Osteoblast (primary cell): ENCODE data around the gene OR4F6. TPM values are rescaled to one million over a fixed set of nuclear protein-coding genes. Genes with fewer than 3 reads are reported as not detected.
A peak's percentile ranks its signal among the peaks of the same experiment; 100 is the strongest.
"Not testable (repeated sequence)": the region's sequence is repeated elsewhere in the genome, so short reads cannot be mapped to it uniquely, and the experiment has no call there.

ENCODE experiments used
- DNase-seq: peaks from one replicate; pipeline ENCODE4 v3.0.0; 2011; ENCODE audit warnings: low spot score, mixed read lengths; ENCODE audit not compliant: insufficient read length; ENCODE audit errors: missing footprints
- H2AFZ ChIP-seq: 2 replicates; pipeline ENCODE4 v1.6.0; 2011; ENCODE audit warnings: mild to moderate bottlenecking, low read length
- H3K27ac ChIP-seq: 2 replicates; pipeline ENCODE4 v1.5.1; 2011; ENCODE audit warnings: mild to moderate bottlenecking, low read depth, low read length, moderate library complexity
- H3K27me3 ChIP-seq: 2 replicates; pipeline ENCODE4 v1.6.0; 2012; ENCODE audit warnings: mild to moderate bottlenecking, control low read depth, inconsistent platforms, low read length, moderate library complexity; ENCODE audit not compliant: insufficient read depth
- H3K36me3 ChIP-seq: 2 replicates; pipeline ENCODE4 v1.5.1; 2011; ENCODE audit warnings: mild to moderate bottlenecking, low read length, control low read depth, moderate library complexity; ENCODE audit not compliant: insufficient read depth
- H3K4me1 ChIP-seq: 2 replicates; pipeline ENCODE4 v1.5.1; 2011; ENCODE audit warnings: mild to moderate bottlenecking, low read length, control low read depth, moderate library complexity; ENCODE audit not compliant: insufficient read depth
- H3K4me2 ChIP-seq: 2 replicates; pipeline ENCODE4 v1.6.0; 2011; ENCODE audit warnings: mild to moderate bottlenecking, low read length; ENCODE audit not compliant: insufficient read depth
- H3K4me3 ChIP-seq: fragments of 200-600 bp; sonication (generic); 3 replicates; pipeline ENCODE4 v1.5.1; 2012; ENCODE audit warnings: mild to moderate bottlenecking, low read length, inconsistent platforms; ENCODE audit not compliant: insufficient read depth
- H3K79me2 ChIP-seq: 2 replicates; pipeline ENCODE4 v1.6.0; 2012; ENCODE audit warnings: mild to moderate bottlenecking, low read length, control low read depth, inconsistent platforms; ENCODE audit not compliant: insufficient read depth
- H3K9me3 ChIP-seq: 2 replicates; pipeline ENCODE4 v1.5.1; 2011; ENCODE audit warnings: low read depth, low read length, control low read depth
- H4K20me1 ChIP-seq: 2 replicates; pipeline ENCODE4 v1.6.0; 2012; ENCODE audit warnings: mild to moderate bottlenecking, low read length, control low read depth; ENCODE audit not compliant: insufficient read depth
- total RNA-seq: library from RNA; depleted of rRNA; stranded (reverse); fragments of >200 nt; gene quantifications from 2 replicates; pipeline ENCODE4 v1.2.3, GENCODE V29; 2012
- TF ChIP-seq, protein P1 (sequence below): IDR thresholded peaks from 2 replicates; pipeline ENCODE4 v1.5.1; 2011; ENCODE audit warnings: mild to moderate bottlenecking, low read depth, low read length, moderate library complexity; ENCODE audit errors: extremely low read depth

Gene OR4F6, protein sequence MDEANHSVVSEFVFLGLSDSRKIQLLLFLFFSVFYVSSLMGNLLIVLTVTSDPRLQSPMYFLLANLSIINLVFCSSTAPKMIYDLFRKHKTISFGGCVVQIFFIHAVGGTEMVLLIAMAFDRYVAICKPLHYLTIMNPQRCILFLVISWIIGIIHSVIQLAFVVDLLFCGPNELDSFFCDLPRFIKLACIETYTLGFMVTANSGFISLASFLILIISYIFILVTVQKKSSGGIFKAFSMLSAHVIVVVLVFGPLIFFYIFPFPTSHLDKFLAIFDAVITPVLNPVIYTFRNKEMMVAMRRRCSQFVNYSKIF
- not detected in 2 replicates for total RNA-seq

DNA sequence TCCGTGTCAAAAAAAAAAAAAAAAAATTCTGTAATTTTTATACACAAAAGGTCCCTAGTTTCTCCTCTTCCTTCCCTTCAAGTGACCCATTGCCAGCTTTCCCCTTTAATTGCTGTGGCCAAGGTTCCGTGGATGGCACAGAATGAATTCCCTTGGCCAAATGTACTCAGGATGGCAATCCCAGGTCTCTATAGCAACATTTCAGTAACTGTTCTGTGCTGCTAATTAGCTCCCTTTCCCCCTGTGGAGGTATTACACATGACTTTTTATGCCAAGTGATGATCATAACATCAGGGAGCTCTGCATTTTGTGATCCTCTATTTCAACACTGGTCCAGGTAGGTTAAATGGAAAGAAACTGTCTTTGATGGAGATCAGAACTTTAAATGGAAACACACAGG, at the start of gene OR4F6:
Gene OR4F6, plus strand, starts transcription at position 301 of the 400 bp plus-strand sequence. CDS start 2,211 bp downstream, outside the sequence.
- no peak for DNase-seq
- Histone ChIP-seq H3K4me3 (no peak within 1 kb of the TSS), H3K27ac (no peak within 1 kb of the TSS), H3K9me3 (no peaks in the 10 kb centered on the region), H3K27me3 (no peaks in the 10 kb centered on the region), H3K79me2 (no peaks in the 10 kb centered on the region), H3K4me2 (no peak within 1 kb of the TSS), H3K36me3 (no peaks in the 10 kb centered on the region), H3K4me1 (peaks cover 4% of the 10 kb centered on the region), H4K20me1 (no peaks in the 10 kb centered on the region), H2AFZ (no peak within 1 kb of the TSS)
- TF ChIP-seq, protein P1, sequence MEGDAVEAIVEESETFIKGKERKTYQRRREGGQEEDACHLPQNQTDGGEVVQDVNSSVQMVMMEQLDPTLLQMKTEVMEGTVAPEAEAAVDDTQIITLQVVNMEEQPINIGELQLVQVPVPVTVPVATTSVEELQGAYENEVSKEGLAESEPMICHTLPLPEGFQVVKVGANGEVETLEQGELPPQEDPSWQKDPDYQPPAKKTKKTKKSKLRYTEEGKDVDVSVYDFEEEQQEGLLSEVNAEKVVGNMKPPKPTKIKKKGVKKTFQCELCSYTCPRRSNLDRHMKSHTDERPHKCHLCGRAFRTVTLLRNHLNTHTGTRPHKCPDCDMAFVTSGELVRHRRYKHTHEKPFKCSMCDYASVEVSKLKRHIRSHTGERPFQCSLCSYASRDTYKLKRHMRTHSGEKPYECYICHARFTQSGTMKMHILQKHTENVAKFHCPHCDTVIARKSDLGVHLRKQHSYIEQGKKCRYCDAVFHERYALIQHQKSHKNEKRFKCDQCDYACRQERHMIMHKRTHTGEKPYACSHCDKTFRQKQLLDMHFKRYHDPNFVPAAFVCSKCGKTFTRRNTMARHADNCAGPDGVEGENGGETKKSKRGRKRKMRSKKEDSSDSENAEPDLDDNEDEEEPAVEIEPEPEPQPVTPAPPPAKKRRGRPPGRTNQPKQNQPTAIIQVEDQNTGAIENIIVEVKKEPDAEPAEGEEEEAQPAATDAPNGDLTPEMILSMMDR, result no peak

DNA sequence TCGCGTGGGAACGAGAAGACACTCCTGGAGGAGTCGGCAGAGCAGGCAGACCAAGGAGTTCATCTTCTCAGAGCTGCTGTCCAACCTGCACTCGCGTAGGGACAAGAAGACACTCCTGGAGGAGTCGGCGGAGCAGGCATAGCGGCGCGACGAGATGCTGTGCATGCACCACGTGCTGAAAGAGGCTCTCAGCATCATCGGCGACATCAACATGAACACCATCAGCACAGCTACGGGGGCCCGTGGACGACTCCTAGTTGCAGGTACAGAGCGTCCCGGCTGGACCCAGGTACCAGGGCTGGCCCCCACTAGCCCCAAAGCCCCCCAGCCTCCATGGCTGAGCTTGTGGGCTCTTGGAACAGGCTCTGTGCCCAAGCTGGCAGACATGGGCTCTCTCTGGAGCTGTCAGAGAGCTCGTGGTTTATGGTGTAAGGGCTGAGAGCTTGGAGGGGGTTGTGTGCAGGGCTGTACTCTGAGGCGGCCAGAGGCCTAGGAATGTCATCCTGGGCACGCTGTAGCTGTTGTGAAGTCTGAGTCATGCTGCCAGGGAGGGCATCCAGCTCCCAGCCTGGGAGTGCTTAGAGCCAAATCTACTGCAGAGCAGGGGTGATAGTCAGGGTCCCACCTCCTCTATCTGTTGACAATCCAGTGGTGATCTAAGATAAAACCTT, 38.5 kb upstream of the OR4F6 start:
- not testable (repeated sequence) for H2AFZ ChIP-seq, H3K4me3 ChIP-seq, H3K27ac ChIP-seq, H3K4me1 ChIP-seq, H3K36me3 ChIP-seq, H3K27me3 ChIP-seq, H3K4me2 ChIP-seq, H3K9me3 ChIP-seq, H3K79me2 ChIP-seq, H4K20me1 ChIP-seq
- peak; percentile 66 for DNase-seq

DNA sequence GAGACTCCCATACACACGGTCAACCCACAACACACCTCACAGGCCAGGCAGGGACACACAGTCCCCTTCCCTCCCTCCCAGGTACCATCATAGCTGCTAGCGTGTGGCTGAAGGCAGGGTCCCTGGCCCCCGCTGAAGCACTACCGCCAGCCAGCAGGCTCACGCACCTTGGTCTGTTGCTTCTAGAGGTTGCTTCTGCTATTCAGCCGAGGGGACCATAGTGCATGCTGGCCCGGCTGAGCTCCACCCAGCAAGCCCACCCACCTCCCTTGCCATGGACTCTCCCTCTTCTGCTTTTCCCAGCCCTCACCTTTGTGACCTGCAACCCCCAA, 38.0 kb upstream of the OR4F6 start:
- H3K36me3 ChIP-seq, H3K79me2 ChIP-seq, H4K20me1 ChIP-seq, H3K27ac ChIP-seq, H3K4me2 ChIP-seq, H3K9me3 ChIP-seq, H3K4me3 ChIP-seq, H3K4me1 ChIP-seq, H2AFZ ChIP-seq, DNase-seq, H3K27me3 ChIP-seq: not testable (repeated sequence)

DNA sequence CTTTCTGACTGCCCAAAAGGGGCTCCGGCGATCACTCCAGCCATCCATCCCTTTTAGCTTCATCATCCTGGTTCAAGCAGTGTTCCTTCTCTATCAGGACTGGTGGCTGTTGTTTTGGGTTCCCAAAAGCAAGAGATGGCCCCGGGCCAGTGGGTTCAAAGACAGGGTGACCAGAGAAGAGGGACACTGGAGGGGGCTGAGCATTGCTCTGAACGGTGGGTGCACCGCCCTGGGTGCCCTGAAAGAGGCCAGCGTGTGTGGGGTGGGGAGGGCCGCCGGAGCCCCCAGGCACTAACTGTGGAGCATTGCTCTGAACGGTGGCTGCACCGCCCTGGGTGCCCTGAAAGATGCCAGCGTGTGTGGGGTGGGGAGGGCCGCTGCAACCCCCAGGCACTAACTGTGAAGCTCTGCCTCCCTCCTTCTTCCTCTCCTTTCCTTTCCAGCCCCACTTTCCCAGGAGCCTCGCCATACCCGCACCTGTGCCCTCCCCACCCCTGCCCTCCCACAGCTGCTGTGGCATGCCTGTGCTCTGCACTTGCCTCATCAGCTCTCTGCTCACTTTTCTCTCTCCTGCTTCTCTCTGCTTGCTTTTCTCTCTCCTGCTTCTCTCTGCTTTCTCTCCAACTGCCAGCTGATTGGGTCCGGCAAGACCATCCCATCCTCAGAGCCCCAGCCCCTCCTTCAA, 37.4 kb upstream of the OR4F6 start:
- Histone ChIP-seq H3K36me3 (no peaks in the 10 kb centered on the region), H3K79me2 (no peaks in the 10 kb centered on the region), H3K9me3 (no peaks in the 10 kb centered on the region), H3K4me3 (no peak overlapping the region), H3K27ac (no peak overlapping the region), H4K20me1 (no peaks in the 10 kb centered on the region), H2AFZ (no peak overlapping the region), H3K4me1 (no peaks in the 10 kb centered on the region), H3K4me2 (no peak overlapping the region), H3K27me3 (no peaks in the 10 kb centered on the region)
- DNase-seq, result peak; percentile 80
- TF ChIP-seq, protein P1, result no peak

DNA sequence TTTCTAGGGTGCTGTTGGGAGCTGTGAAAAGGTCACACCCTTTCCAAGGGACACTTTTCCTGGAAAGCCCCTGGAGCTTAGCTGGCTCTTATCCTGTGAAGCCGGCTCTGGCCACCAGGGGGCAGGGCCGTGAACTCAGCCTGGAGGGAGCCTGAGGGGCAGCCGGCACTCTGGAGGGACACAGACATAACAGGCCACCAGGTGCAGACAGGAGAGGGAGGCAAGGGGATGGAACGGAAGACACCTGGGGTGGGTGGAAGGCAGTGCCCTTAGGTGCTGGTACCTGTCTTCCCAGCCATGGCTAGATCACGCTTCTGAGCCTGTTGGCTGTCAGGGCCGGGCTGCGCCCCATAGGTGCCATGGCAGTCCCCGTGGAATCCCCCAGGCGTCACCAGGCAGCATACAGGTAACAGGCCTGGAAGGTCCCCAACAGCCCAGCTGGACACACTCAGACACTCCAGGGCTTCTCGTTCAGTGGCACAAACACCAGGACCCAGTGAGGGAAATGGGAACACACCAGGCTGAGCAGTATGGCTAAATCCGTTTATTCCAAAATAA, 36.1 kb upstream of the OR4F6 start:
- H3K36me3 ChIP-seq, H3K4me1 ChIP-seq, DNase-seq, H3K27ac ChIP-seq, H2AFZ ChIP-seq, H3K27me3 ChIP-seq, H3K4me2 ChIP-seq, H3K9me3 ChIP-seq, H3K4me3 ChIP-seq, H4K20me1 ChIP-seq, H3K79me2 ChIP-seq: not testable (repeated sequence)
